CD4-positive, CD25-positive, alpha-beta regulatory T cell (primary cell): Measurements from ENCODE around the gene TYW1. TPM values are rescaled to one million over a fixed set of nuclear protein-coding genes. Genes with fewer than 3 reads are reported as not detected.
A peak's percentile ranks its signal among the peaks of the same experiment; 100 is the strongest.
"Not testable (repeated sequence)": the region's sequence is repeated elsewhere in the genome, so short reads cannot be mapped to it uniquely, and the experiment has no call there.

ENCODE experiments used
- ATAC-seq, 2 donors: fragments of 150-1000 bp; cut with Tn5 transposase; one replicate each; pipeline ENCODE4 v1.10.0; 2021; ENCODE audit warnings: low read depth in 2 of 2, moderate number of reproducible peaks in 2 of 2, moderate library complexity in 1 of 2
- DNase-seq, 3 donors: peaks; one replicate each; pipeline versions ENCODE4 v3.0.0 to v3.0.0-alpha.2; 2012 to 2022; ENCODE audit warnings: mixed read lengths in 1 of 3
- H3K27ac ChIP-seq: one replicate; pipeline ENCODE4 v1.7.0; 2013; ENCODE audit warnings: mild to moderate bottlenecking, low read length; ENCODE audit not compliant: insufficient read depth, poor library complexity, severe bottlenecking
- H3K27me3 ChIP-seq: one replicate; pipeline ENCODE4 v1.7.0; 2013; ENCODE audit warnings: low read length; ENCODE audit not compliant: control insufficient read depth, insufficient read depth
- H3K36me3 ChIP-seq: one replicate; pipeline ENCODE4 v1.7.0; 2013; ENCODE audit warnings: mild to moderate bottlenecking, low read length, moderate library complexity; ENCODE audit not compliant: control insufficient read depth, insufficient read depth
- H3K4me1 ChIP-seq: 2 replicates; pipeline ENCODE4 v1.7.0; 2013; ENCODE audit warnings: mild to moderate bottlenecking, low read length; ENCODE audit not compliant: insufficient read depth, control insufficient read depth, poor library complexity, severe bottlenecking
- H3K4me3 ChIP-seq: one replicate; pipeline ENCODE4 v1.7.0; 2013; ENCODE audit warnings: low read depth, mild to moderate bottlenecking, low read length, moderate library complexity
- H3K9me3 ChIP-seq, 2 experiments: 1 replicate in 1 of 2; 2 replicates in 1 of 2; pipeline ENCODE4 v1.7.0; 2013; ENCODE audit warnings: low read length in 2 of 2, mild to moderate bottlenecking in 1 of 2, moderate library complexity in 1 of 2; ENCODE audit not compliant: control insufficient read depth in 2 of 2
- H3K27ac Mint-ChIP-seq, 3 donors: one replicate each; pipeline ENCODE4 v1.8.0; 2020 to 2022; ENCODE audit warnings: mild to moderate bottlenecking in 3 of 3, mixed read lengths in 3 of 3, moderate library complexity in 2 of 3
- H3K27me3 Mint-ChIP-seq: one replicate; pipeline ENCODE4 v1.8.0; 2022; ENCODE audit warnings: mild to moderate bottlenecking, mixed read lengths
- H3K36me3 Mint-ChIP-seq: one replicate; pipeline ENCODE4 v1.8.0; 2020; ENCODE audit warnings: mixed read lengths
- H3K4me1 Mint-ChIP-seq, 4 donors: one replicate each; pipeline ENCODE4 v1.8.0; 2020 to 2022; ENCODE audit warnings: mixed read lengths in 4 of 4, mild to moderate bottlenecking in 1 of 4
- H3K4me3 Mint-ChIP-seq, 4 donors: one replicate each; pipeline ENCODE4 v1.8.0; 2020 to 2022; ENCODE audit warnings: mild to moderate bottlenecking in 4 of 4, mixed read lengths in 4 of 4, moderate library complexity in 3 of 4
- H3K9me3 Mint-ChIP-seq, 7 donors: one replicate each; pipeline ENCODE4 v1.8.0; 2020 to 2022; ENCODE audit warnings: mixed read lengths in 7 of 7, mild to moderate bottlenecking in 3 of 7, moderate library complexity in 2 of 7
- polyA plus RNA-seq, 4 donors: library from polyadenylated mRNA; unstranded; fragments of 300-500 nt; fragmentation: Illumina TruSeq; gene quantifications; one replicate each; pipeline ENCODE4 v1.2.3, GENCODE V29; 2021
- total RNA-seq: library from RNA; stranded (reverse); gene quantifications from one replicate; pipeline ENCODE4 v1.2.3, GENCODE V29; 2022

The TYW1 gene
- total and polyA plus RNA-seq, 5 donors from 2014 or later, result 17.8 to 26.0 (median 19.8) TPM

- H3K36me3 ChIP-seq, result not testable (repeated sequence)
- peak in 2 of 3 donors; percentile 35 to 72 for DNase-seq
- H3K27ac ChIP-seq, result peak overlapping the region; percentile 23
Measured at GRCh38 chr7:67163285-67163684, 166.7 kb downstream of the TYW1 start.

GRCh38 chr7:67171151-67171550 is 174.5 kb downstream of the TYW1 start:
- H3K27ac Mint-ChIP-seq, result peak overlapping the region in 1 of 3 donors; percentile 23
- H3K27me3 Mint-ChIP-seq, H3K9me3 Mint-ChIP-seq, H3K27me3 ChIP-seq, H3K4me3 ChIP-seq, H3K27ac ChIP-seq, H3K36me3 Mint-ChIP-seq, H3K9me3 ChIP-seq, ATAC-seq, H3K4me1 ChIP-seq, H3K36me3 ChIP-seq, DNase-seq: not testable (repeated sequence)
- peaks cover 5 to 19% (median 9%) of the 10 kb centered on the region in 4 donors for H3K4me1 Mint-ChIP-seq
- peak overlapping the region in 1 of 4 donors; percentile 44 for H3K4me3 Mint-ChIP-seq

More at GRCh38 chr7:67163285-67163684, 166.7 kb downstream of the TYW1 start:
- not testable (repeated sequence) for H3K27me3 ChIP-seq, H3K27me3 Mint-ChIP-seq, H3K36me3 Mint-ChIP-seq, H3K4me1 ChIP-seq, H3K9me3 ChIP-seq, H3K9me3 Mint-ChIP-seq
- ATAC-seq, result peak in 1 of 2 donors; percentile 72
- peak overlapping the region in 3 of 4 donors; percentile 7 to 72 (median 46) for H3K4me3 Mint-ChIP-seq
- H3K4me1 Mint-ChIP-seq, result peaks cover 15 to 42% (median 25%) of the 10 kb centered on the region in 4 donors
- peak overlapping the region; percentile 28 to 83 (median 62) for H3K27ac Mint-ChIP-seq
- H3K4me3 ChIP-seq, result peak overlapping the region; percentile 31

GRCh38 chr7:67176730-67177129 is 180.1 kb downstream of the TYW1 start:
- H3K27ac Mint-ChIP-seq, H3K36me3 ChIP-seq, H3K9me3 ChIP-seq, H3K4me3 Mint-ChIP-seq, H3K36me3 Mint-ChIP-seq, H3K9me3 Mint-ChIP-seq, H3K4me3 ChIP-seq, ATAC-seq, DNase-seq, H3K27ac ChIP-seq, H3K27me3 Mint-ChIP-seq, H3K4me1 Mint-ChIP-seq, H3K4me1 ChIP-seq, H3K27me3 ChIP-seq: not testable (repeated sequence)

GRCh38 chr7:67178915-67179688 is 182.5 kb downstream of the TYW1 start:
- H3K27ac ChIP-seq, H3K9me3 ChIP-seq, H3K27me3 Mint-ChIP-seq, H3K27me3 ChIP-seq, H3K36me3 Mint-ChIP-seq, H3K4me1 Mint-ChIP-seq, H3K36me3 ChIP-seq, DNase-seq, H3K4me1 ChIP-seq, ATAC-seq, H3K27ac Mint-ChIP-seq, H3K4me3 ChIP-seq, H3K9me3 Mint-ChIP-seq, H3K4me3 Mint-ChIP-seq: not testable (repeated sequence)

- H3K27ac Mint-ChIP-seq, DNase-seq, H3K27ac ChIP-seq, H3K27me3 Mint-ChIP-seq, H3K9me3 ChIP-seq, H3K36me3 ChIP-seq, H3K27me3 ChIP-seq, H3K4me3 ChIP-seq, H3K4me3 Mint-ChIP-seq, H3K4me1 ChIP-seq, ATAC-seq, H3K9me3 Mint-ChIP-seq: not testable (repeated sequence)
- H3K4me1 Mint-ChIP-seq, result peaks cover 0 to 12% (median 2%) of the 10 kb centered on the region in 4 donors
- H3K36me3 Mint-ChIP-seq, result peaks cover 12% of the 10 kb centered on the region
Measured at GRCh38 chr7:67182956-67183750, 186.5 kb downstream of the TYW1 start.

GRCh38 chr7:67184912-67185659 is 188.5 kb downstream of the TYW1 start:
- H3K27me3 Mint-ChIP-seq, ATAC-seq, H3K36me3 ChIP-seq, H3K27ac ChIP-seq, H3K27me3 ChIP-seq, H3K4me1 ChIP-seq, H3K4me3 ChIP-seq, H3K9me3 ChIP-seq, DNase-seq, H3K4me3 Mint-ChIP-seq, H3K9me3 Mint-ChIP-seq: not testable (repeated sequence)
- Mint-ChIP-seq H3K36me3 (peaks cover 13% of the 10 kb centered on the region), H3K4me1 (peaks cover 1 to 20% (median 9%) of the 10 kb centered on the region in 4 donors), H3K27ac (peak overlapping the region in 1 of 3 donors; percentile 28)

GRCh38 chr7:67185660-67186129 is 189.1 kb downstream of the TYW1 start:
- H3K27ac Mint-ChIP-seq, H3K4me3 ChIP-seq, DNase-seq, H3K4me3 Mint-ChIP-seq, H3K9me3 ChIP-seq, H3K27ac ChIP-seq, H3K9me3 Mint-ChIP-seq, H3K36me3 ChIP-seq, ATAC-seq, H3K4me1 ChIP-seq, H3K27me3 ChIP-seq, H3K27me3 Mint-ChIP-seq: not testable (repeated sequence)
- Mint-ChIP-seq H3K36me3 (peaks cover 18% of the 10 kb centered on the region), H3K4me1 (peaks cover 7 to 25% (median 14%) of the 10 kb centered on the region in 4 donors)
